H1 (cell line): ENCODE results near the gene RPTOR. TPM values are rescaled to one million over a fixed set of nuclear protein-coding genes. Genes with fewer than 3 reads are reported as not detected.

ENCODE experiments used
- CTCF ChIA-PET: fragments of 300-600 bp; sonication (Branson Sonifier 250); formaldehyde crosslinking; loops from one replicate; lab custom pipeline; 2021; ENCODE audit not compliant: partially characterized antibody; lab: Charles Lee
- POLR2A ChIA-PET: fragments of 300-600 bp; sonication (Branson Sonifier 250); formaldehyde crosslinking; loops from one replicate; lab custom pipeline; 2021; ENCODE audit warnings: inconsistent platforms; ENCODE audit not compliant: partially characterized antibody; lab: Charles Lee
- DNase-seq, 2 experiments: peaks; one replicate each; pipeline versions ENCODE4 v3.0.0 to v3.0.0-alpha.2; 2010 to 2022; ENCODE audit warnings: low spot score in 2 of 2, low read depth in 1 of 2, mixed read lengths in 1 of 2
- FAIRE-seq: peaks from 2 replicates; lab custom pipeline; 2011; peaks lifted over from hg19 to GRCh38; lab: Jason Lieb, UNC
- H2AFZ ChIP-seq: 2 replicates; pipeline ENCODE4 v1.8.1; 2012; ENCODE audit warnings: low read length, inconsistent platforms
- H2AK5ac ChIP-seq: 2 replicates; pipeline ENCODE4 v1.6.1; 2013; ENCODE audit warnings: low read depth, low read length
- H2BK120ac ChIP-seq: replicated peaks from 2 replicates; pipeline ENCODE3; 2013; ENCODE audit warnings: low read depth, low read length, inconsistent platforms
- H2BK12ac ChIP-seq: 2 replicates; pipeline ENCODE4 v1.6.1; 2013; ENCODE audit warnings: low read depth, low read length
- H2BK15ac ChIP-seq: 2 replicates; pipeline ENCODE4 v1.6.1; 2013; ENCODE audit warnings: low read length
- H2BK20ac ChIP-seq: 2 replicates; pipeline ENCODE4 v1.6.1; 2013; ENCODE audit warnings: low read length
- H2BK5ac ChIP-seq: 2 replicates; pipeline ENCODE4 v1.6.1; 2013; ENCODE audit warnings: low read depth, low read length
- H3K14ac ChIP-seq: 2 replicates; pipeline ENCODE4 v1.6.1; 2013; ENCODE audit warnings: inconsistent platforms; ENCODE audit not compliant: insufficient read length
- H3K18ac ChIP-seq: 2 replicates; pipeline ENCODE4 v1.6.1; 2013; ENCODE audit warnings: low read length; ENCODE audit errors: extremely low read depth
- H3K23ac ChIP-seq: 2 replicates; pipeline ENCODE4 v1.6.1; 2013; ENCODE audit warnings: inconsistent platforms; ENCODE audit not compliant: insufficient read length
- H3K23me2 ChIP-seq: 2 replicates; pipeline ENCODE4 v1.6.1; 2013; ENCODE audit warnings: low read depth, low read length
- H3K27ac ChIP-seq: 2 replicates; pipeline ENCODE4 v1.6.1; 2011; ENCODE audit warnings: low read depth, low read length, inconsistent platforms
- H3K27me3 ChIP-seq, 4 experiments: replicated peaks in 1 of 4; 1 replicate in 1 of 4; 2 replicates in 3 of 4; pipeline versions ENCODE4 v1.6.1 to v1.8.1; 2011 to 2013; ENCODE audit warnings: low read length in 3 of 4, mild to moderate bottlenecking in 3 of 4, inconsistent platforms in 2 of 4, mixed read lengths in 2 of 4, moderate library complexity in 1 of 4; ENCODE audit not compliant: control insufficient read depth in 3 of 4, insufficient read depth in 3 of 4; ENCODE audit errors: extremely low read depth in 1 of 4
- H3K36me3 ChIP-seq, 4 experiments: 2 replicates each; pipeline versions ENCODE4 v1.6.1 to v1.8.1; 2011 to 2013; ENCODE audit warnings: mild to moderate bottlenecking in 4 of 4, low read length in 3 of 4, moderate library complexity in 2 of 4, control low read depth in 1 of 4, inconsistent platforms in 1 of 4; ENCODE audit not compliant: insufficient read depth in 4 of 4, control insufficient read depth in 2 of 4
- H3K4ac ChIP-seq: replicated peaks from 2 replicates; pipeline ENCODE3; 2013; ENCODE audit warnings: low read length, low read depth, mixed read lengths, inconsistent platforms; ENCODE audit not compliant: insufficient read length
- H3K4me1 ChIP-seq, 4 experiments: replicated peaks in 1 of 4; 1 replicate in 1 of 4; 2 replicates in 3 of 4; pipeline versions ENCODE4 v1.6.1 to v1.8.1; 2011 to 2013; ENCODE audit warnings: low read length in 3 of 4, inconsistent platforms in 2 of 4, mixed read lengths in 1 of 4; ENCODE audit not compliant: insufficient read depth in 4 of 4, control insufficient read depth in 3 of 4
- H3K4me2 ChIP-seq, 2 experiments: 2 replicates each; pipeline versions ENCODE4 v1.6.1 to v1.8.1; 2011 to 2013; ENCODE audit warnings: low read depth in 2 of 2, low read length in 2 of 2, control low read depth in 1 of 2, inconsistent platforms in 1 of 2, mild to moderate bottlenecking in 1 of 2; ENCODE audit not compliant: insufficient read depth in 1 of 2
- H3K4me3 ChIP-seq, 4 experiments: fragments of 200-600, 300-600 bp in 1 of 4; sonication (generic), shearing (Covaris generic), sonication (Bioruptor Twin) in 1 of 4; 2 replicates each; pipeline versions ENCODE4 v1.5.1 to v1.8.1; 2011 to 2016; ENCODE audit warnings: low read length in 4 of 4, low read depth in 3 of 4, control low read depth in 2 of 4, inconsistent platforms in 2 of 4, mild to moderate bottlenecking in 2 of 4, mixed read lengths in 1 of 4, moderate library complexity in 1 of 4; ENCODE audit not compliant: insufficient read depth in 2 of 4; ENCODE audit errors: extremely low read depth in 1 of 4
- H3K56ac ChIP-seq: replicated peaks from 2 replicates; pipeline ENCODE3; 2013; ENCODE audit warnings: low read depth, mild to moderate bottlenecking, mixed read lengths, low read length, inconsistent platforms; ENCODE audit not compliant: insufficient read length
- H3K79me1 ChIP-seq: 2 replicates; pipeline ENCODE4 v1.6.1; 2013; ENCODE audit warnings: low read depth, low read length, control low read depth
- H3K79me2 ChIP-seq, 2 experiments: 2 replicates each; pipeline versions ENCODE4 v1.6.1 to v1.8.1; 2012 to 2013; ENCODE audit warnings: low read length in 2 of 2, mild to moderate bottlenecking in 2 of 2, inconsistent platforms in 1 of 2; ENCODE audit not compliant: insufficient read depth in 2 of 2, control insufficient read depth in 1 of 2
- H3K9ac ChIP-seq, 4 experiments: replicated peaks in 1 of 4; 1 replicate in 1 of 4; 2 replicates in 3 of 4; pipeline versions ENCODE4 v1.6.1 to v1.8.1; 2011 to 2013; ENCODE audit warnings: low read depth in 3 of 4, low read length in 3 of 4, control low read depth in 2 of 4, mild to moderate bottlenecking in 2 of 4, moderate library complexity in 2 of 4, inconsistent platforms in 1 of 4; ENCODE audit errors: extremely low read depth in 1 of 4
- H3K9me3 ChIP-seq, 2 experiments: 2 replicates each; pipeline versions ENCODE4 v1.6.1 to v1.8.1; 2012 to 2013; ENCODE audit warnings: mild to moderate bottlenecking in 2 of 2, moderate library complexity in 2 of 2, control low read depth in 1 of 2, inconsistent platforms in 1 of 2, low read depth in 1 of 2, low read length in 1 of 2, mixed read lengths in 1 of 2; ENCODE audit not compliant: insufficient read depth in 2 of 2
- H4K20me1 ChIP-seq, 2 experiments: replicated peaks in 1 of 2; 2 replicates each; pipeline versions ENCODE3 to v1.8.1; 2011 to 2013; ENCODE audit warnings: inconsistent platforms in 2 of 2, low read length in 2 of 2, mild to moderate bottlenecking in 1 of 2; ENCODE audit not compliant: insufficient read depth in 2 of 2, control insufficient read depth in 1 of 2
- H4K5ac ChIP-seq: 2 replicates; pipeline ENCODE4 v1.6.1; 2013; ENCODE audit warnings: low read length, low read depth, mixed read lengths, inconsistent platforms; ENCODE audit not compliant: insufficient read length
- H4K8ac ChIP-seq: 2 replicates; pipeline ENCODE4 v1.8.0; 2013; ENCODE audit warnings: mild to moderate bottlenecking, moderate library complexity, low read length, inconsistent platforms; ENCODE audit not compliant: insufficient read depth; ENCODE audit errors: extremely low read depth
- H4K91ac ChIP-seq: replicated peaks from 2 replicates; pipeline ENCODE3; 2013; ENCODE audit warnings: low read length, mixed read lengths, inconsistent platforms; ENCODE audit not compliant: insufficient read length
- KDM5A ChIP-seq: fragments of 200-600 bp; IDR thresholded peaks from 2 replicates; pipeline ENCODE4 v1.7.1; 2012; ENCODE audit warnings: mild to moderate bottlenecking, low read length, inconsistent platforms, mixed read lengths
- MAFK ChIP-seq: IDR thresholded peaks from 2 replicates; pipeline ENCODE4 v1.6.1; 2012; ENCODE audit warnings: low read depth, mild to moderate bottlenecking, improper control_type of control experiment, low read length
- RXRA ChIP-seq: IDR thresholded peaks from 2 replicates; pipeline ENCODE4 v1.6.1; 2011; ENCODE audit warnings: low read depth, mild to moderate bottlenecking, low read length, moderate library complexity; ENCODE audit not compliant: insufficient read depth
- SP2 ChIP-seq: IDR thresholded peaks from 2 replicates; pipeline ENCODE4 v1.6.1; 2012; ENCODE audit warnings: mild to moderate bottlenecking, low read length, inconsistent platforms
- TAF1 ChIP-seq: IDR thresholded peaks from 2 replicates; pipeline ENCODE4 v1.6.1; 2011; ENCODE audit warnings: mild to moderate bottlenecking, low read depth, low read length
- USF2 ChIP-seq: IDR thresholded peaks from 2 replicates; pipeline ENCODE4 v1.6.1; 2011; ENCODE audit warnings: low read length, improper control_type of control experiment
- WGBS, 2 experiments: shearing (Covaris generic) in 1 of 2; methylation state at CpG; one replicate each; pipeline versions ENCODE4 v1.1.6 to v1.1.7; 2013 to 2015; ENCODE audit warnings: low lambda C conversion rate in 2 of 2, mixed read lengths in 2 of 2, inconsistent platforms in 1 of 2, low coverage in 1 of 2, missing lambda C conversion rate in 1 of 2; ENCODE audit not compliant: insufficient replicate concordance in 2 of 2, insufficient coverage in 1 of 2, insufficient read length in 1 of 2; ENCODE audit errors: extremely low coverage in 1 of 2, missing lambda C conversion rate in 1 of 2; 5-methylcytosine and 5-hydroxymethylcytosine counted together
- polyA plus RNA-seq, 7 experiments: library from polyadenylated mRNA; depleted of rRNA in 3 of 7; stranded (reverse) in 5 of 7; unstranded in 2 of 7; fragments of >200 nt in 5 of 7; fragments of 200-250 nt in 2 of 7; gene quantifications; 1 replicate in 5 of 7; 2 replicates in 1 of 7; 4 replicates in 1 of 7; pipeline versions ENCODE4 v1.2.1 to v1.2.3, GENCODE V29; 2011 to 2013; ENCODE audit warnings: missing spikeins in 2 of 7, mixed read lengths in 2 of 7
- total RNA-seq: library from RNA; stranded (reverse); fragmentation: NEBNext Ultra II Directional; extraction: Animal tissue kit (Norgen Biotek cat#: 25700); gene quantifications from 2 replicates; pipeline ENCODE4 v1.2.1, GENCODE V29; 2021

RPTOR gene
- total and polyA plus RNA-seq, 2 of the 8 experiments (the other 6 are each of a cell fraction or from before 2014, with no cell fraction given), result 6.9 to 28.7 TPM

GRCh38 chr17:80987941-80988461 lies 443.4 kb downstream of the RPTOR start:
- H2AFZ ChIP-seq, result no peak overlapping the region
- no peaks in the 10 kb centered on the region for H3K36me3 ChIP-seq
- POLR2A ChIA-PET, result interaction anchor here (0.7 to 1.7 kb wide), 3 partner anchors 14 to 1748 kb away, joined by 3 to 6 read pairs (median 3); no protein-coding TSS in a partner anchor
- H3K23ac ChIP-seq, result no peak overlapping the region
- no peak overlapping the region for H3K27ac ChIP-seq
- H3K18ac ChIP-seq, result no peak overlapping the region
- no peak overlapping the region for H3K4me3 ChIP-seq
- WGBS, 2 experiments, result 83% methylated on average over 14 of the region's 16 CpGs; no CpG with 5 or more reads in 1 of the 2 experiments
- H4K20me1 ChIP-seq, result peaks cover 0 to 1% of the 10 kb centered on the region in 2 experiments
- H2AK5ac ChIP-seq, result no peak overlapping the region
- peaks cover 0 to 5% (median 3%) of the 10 kb centered on the region in 4 experiments; a peak in 5 of 7 replicates for H3K4me1 ChIP-seq
- H3K79me2 ChIP-seq, result no peaks in the 10 kb centered on the region
- no peaks in the 10 kb centered on the region for H3K9me3 ChIP-seq
- H3K9ac ChIP-seq, result no peak overlapping the region
- no peak overlapping the region for H3K56ac ChIP-seq
- no peak overlapping the region for H3K4me2 ChIP-seq
- CTCF ChIA-PET, result interaction anchor here (0.7 to 2.0 kb wide), 14 partner anchors 9 to 598 kb away, joined by 3 to 9 read pairs (median 3); no protein-coding TSS in a partner anchor
- no peak for TF ChIP-seq TAF1
- no peak for TF ChIP-seq SP2
- no peak for TF ChIP-seq MAFK
- no peak for TF ChIP-seq KDM5A
- 0 out of 2 replicates have a peak, but pooled peaks have one; percentile 25 for TF ChIP-seq USF2
- TF ChIP-seq RXRA, result no peak
- H2BK120ac ChIP-seq, result no peak overlapping the region
- FAIRE-seq (no peak), DNase-seq (no peak)
- no peak overlapping the region for H2BK20ac ChIP-seq
- H3K79me1 ChIP-seq, result peaks cover 3% of the 10 kb centered on the region; the same call in 1 of the 2 replicates
- H4K91ac ChIP-seq, result no peak overlapping the region
- peaks cover 5% of the 10 kb centered on the region; the same call in 1 of the 2 replicates for H3K23me2 ChIP-seq
- no peak overlapping the region for H4K5ac ChIP-seq
- no peak overlapping the region for H2BK5ac ChIP-seq
- H3K27me3 ChIP-seq, result peaks cover 0 to 7% (median 3%) of the 10 kb centered on the region in 4 experiments; a peak in 5 of 7 replicates
- H2BK12ac ChIP-seq, result 0 out of 2 replicates have a peak overlapping the region, but pooled peaks have one; percentile 18
- no peak overlapping the region for H4K8ac ChIP-seq
- H3K4ac ChIP-seq, result no peak overlapping the region
- no peak overlapping the region for H2BK15ac ChIP-seq
- H3K14ac ChIP-seq, result no peak overlapping the region
